GM21423 (cell line): ENCODE results near the gene IRF2BP2.

Source experiments
- ATAC-seq: cut with Tn5 transposase; IDR thresholded peaks from one replicate; pipeline ENCODE4 v1.9.1; 2021; ENCODE audit warnings: mild to moderate bottlenecking, moderate library complexity; ENCODE audit not compliant: unreplicated experiment

IRF2BP2 gene

DNA sequence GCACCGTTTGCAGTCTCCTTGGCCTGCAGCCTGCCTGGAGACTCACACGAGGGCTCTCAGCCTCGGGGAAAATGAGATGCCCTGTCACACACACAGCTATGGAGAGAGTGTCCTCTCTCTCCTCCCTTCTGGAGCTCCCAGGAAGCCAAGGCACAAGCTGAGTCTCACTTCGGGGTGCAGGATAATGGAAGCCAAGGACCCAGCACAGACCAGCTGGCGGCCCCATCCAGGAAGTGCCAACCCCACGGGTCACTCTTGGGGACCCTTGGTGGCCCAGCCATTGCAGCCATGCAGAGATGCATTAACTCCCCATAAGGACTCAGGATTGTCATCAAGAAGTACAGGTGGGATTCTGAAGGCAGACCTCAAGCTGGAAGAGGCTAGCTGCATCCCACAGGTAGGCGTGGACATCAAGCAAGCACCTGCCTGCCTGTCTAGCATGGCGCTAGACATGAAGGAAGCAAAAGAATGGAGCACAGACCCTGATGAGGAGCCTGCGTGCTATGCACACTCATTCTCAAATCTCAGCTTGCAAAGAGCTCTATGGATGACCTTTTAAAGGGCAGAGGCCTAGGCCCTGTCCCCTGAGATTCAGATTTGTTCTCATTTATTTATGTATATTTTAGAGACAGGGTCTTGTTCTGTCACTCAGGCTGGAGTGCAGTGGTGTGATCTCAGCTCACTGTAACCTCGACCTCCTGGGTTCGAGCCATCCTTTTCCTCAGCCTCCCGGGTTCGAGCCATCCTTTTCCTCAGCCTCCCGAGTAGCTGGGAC lies 49.9 kb downstream of the IRF2BP2 start:
- ATAC-seq: no peak

DNA sequence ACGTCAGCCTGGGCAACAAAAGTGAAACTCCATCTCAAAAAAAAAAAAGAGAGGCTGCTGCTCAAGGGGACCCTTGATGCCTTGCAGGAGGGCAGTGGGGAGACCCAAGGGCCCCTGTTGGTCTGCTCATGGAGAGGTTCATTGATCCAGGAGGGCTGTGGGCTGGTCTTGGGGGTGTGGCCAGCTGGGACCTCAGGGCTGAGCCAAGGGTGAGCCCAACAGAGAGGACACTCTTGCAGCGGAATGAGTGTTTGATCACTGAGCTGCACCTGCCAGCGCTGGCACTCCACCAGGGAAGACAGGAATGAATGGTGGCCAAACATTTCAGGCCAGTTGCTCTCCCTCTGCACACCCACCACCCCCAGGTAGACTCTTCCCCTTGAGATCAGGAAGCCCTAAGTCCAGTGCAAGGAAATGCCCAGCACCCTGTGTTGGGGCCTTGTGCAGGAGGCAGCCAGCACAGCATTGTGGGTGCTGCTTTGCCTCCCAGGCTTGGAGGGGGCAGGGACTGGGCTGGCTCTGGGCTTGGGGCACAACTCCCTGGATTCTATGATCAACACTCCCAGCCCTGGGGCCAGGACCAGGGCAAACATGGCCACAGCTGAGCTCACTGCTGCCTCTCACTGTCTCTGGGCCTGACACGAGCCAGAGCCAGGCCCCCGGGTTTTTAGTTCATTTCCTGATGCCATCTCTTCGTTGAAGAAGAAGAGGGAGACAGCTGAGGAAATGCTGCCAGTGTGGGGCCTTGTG lies 50.7 kb downstream of the IRF2BP2 start:
- no peak for ATAC-seq

DNA sequence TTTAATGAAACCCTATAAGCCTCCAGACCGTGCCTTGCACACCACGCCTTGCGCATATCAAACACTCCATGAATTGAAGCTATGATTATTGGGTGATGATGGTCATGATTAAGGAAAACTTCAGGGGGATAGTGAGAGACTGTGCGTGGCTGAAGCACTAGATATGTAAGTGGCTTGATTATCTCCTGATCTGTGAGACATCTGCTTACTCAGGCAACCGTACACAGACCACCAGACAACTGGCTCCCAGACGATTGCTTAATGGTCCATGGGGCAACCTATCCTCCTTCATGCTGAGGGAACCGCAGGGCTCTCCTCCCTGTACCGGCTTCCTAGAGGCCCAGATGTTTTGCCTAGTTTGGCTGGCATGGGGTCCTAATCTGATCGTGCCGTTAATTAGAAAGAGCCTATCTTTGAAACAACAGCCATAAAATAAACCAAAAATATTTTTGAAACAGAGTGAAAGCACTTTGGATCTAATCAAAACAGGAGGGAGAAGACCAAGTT lies 51.6 kb downstream of the IRF2BP2 start:
- no peak for ATAC-seq

GRCh38 chr1:234556245-234556943 lies 53.6 kb downstream of the IRF2BP2 start:
- ATAC-seq: no peak

DNA sequence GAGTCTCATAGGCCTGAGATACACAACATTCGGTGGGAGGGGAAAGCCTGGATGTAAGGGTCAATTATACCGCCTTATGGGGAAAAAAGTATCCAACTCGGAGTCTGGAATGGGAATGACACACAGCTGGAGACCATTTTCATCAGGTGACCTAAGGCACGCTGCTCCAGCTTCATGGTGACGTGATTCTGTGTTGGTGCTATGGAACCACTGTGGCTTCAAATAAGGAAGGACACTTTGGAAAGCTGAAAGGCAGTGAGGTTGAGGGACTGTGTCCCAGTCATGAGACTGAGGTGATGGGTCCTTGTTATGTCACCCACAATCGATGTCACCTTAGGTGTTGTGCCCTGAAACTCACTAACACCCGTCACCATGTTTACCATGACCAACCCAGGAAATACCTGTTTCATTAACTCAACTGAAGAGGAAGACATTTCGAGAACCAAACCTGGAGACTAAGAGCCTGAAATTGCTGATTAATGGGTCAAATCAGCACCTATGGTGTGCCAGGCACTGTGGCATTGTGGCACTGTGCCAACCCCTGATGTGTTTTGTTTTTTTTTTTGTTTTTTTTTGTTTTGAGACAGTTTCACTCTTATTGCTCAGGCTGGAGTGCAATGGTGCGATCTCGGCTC lies 54.5 kb downstream of the IRF2BP2 start:
- ATAC-seq: no peak

DNA sequence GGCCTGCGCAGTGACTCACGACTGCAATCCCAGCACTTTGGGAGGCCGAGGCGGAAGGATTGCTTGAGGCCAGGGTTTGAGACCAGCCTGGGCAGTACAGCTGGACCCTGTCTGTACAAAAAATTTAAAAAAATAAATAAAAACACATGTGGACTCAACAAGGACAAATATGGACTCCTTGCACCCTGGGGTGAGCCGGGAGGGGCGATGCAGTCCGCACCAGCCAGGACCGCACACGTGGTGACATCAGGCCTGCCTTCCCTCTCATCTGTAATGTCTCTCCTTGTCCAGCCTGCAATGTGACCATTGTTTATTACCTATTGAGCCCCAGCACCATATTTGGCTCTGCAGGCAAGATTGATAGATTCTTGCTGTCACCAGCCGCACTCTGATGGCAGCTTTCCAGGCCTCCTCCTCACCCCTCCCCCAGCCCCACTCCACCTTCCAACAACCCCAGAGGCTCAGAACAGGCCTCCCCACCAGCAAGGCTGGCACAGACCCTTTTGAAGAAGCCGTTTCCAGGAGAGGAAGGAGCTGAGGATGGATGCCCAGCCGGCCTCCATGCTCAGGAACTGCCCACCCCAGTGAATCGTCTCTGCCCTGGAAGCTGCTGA lies 55.2 kb downstream of the IRF2BP2 start:
- no peak for ATAC-seq
